Measurements from ENCODE around the gene RASA3.

GRCh38 chr13:114004420-114005205 is 127.8 kb downstream of the RASA3 start:
- no peak for TF ChIP-seq POLR2A (IDR thresholded peaks at IDR 0.05)
- TF ChIP-seq CTCF (IDR thresholded peaks at IDR 0.05): no peak
